ENCODE results near the gene B3GNT2. TPM values are rescaled to one million over a fixed set of nuclear protein-coding genes. Genes with fewer than 3 reads are reported as not detected.
A peak's percentile ranks its signal among the peaks of the same experiment; 100 is the strongest.

The B3GNT2 gene
- total and polyA plus RNA-seq, 2 of the 4 experiments (the other 2 are of a cell fraction): 5.0 to 11.1 TPM

DNA sequence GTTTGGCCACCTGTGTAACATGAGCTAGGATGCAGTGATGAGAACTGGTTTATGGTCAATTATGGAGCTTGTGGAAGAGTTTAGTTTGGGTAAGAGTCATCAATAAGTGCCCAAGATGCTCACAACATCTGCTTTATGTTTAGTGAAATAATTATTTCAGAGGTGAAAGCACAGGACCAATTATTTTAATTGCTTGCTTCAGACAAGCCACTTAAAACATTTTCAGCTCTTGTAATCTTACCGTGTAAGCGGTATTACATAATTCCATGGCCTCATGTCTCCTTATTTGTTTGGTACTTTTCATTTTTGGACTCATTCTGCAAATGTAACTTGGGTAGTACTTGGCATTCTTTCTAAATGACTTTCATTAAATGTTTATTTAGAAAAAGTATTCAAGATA, 5.4 kb downstream of the B3GNT2 start:
- Histone ChIP-seq H4K20me1 (ENCODE audit: insufficient read depth, low read length) (peaks cover 29% of the 10 kb centered on the region), H4K8ac (ENCODE audit: low read depth in 2 of 2, low read length in 2 of 2) (no peak overlapping the region), H3K9me3 (ENCODE audit: control insufficient read depth, insufficient read depth, low read length) (no peaks in the 10 kb centered on the region), H4K91ac (ENCODE audit: insufficient read depth, low read depth, low read length) (no peak overlapping the region), H3K9ac (ENCODE audit: low read depth, low read length) (no peak overlapping the region), H3K4me1 (ENCODE audit: control insufficient read depth, insufficient read depth, low read length) (peaks cover 6% of the 10 kb centered on the region), H3K36me3 (ENCODE audit: control insufficient read depth, insufficient read depth, low read length) (no peaks in the 10 kb centered on the region), H3K4ac (ENCODE audit: low read depth, low read length) (no peak overlapping the region), H4K5ac (ENCODE audit: low read depth, low read length) (no peak overlapping the region), H2AK5ac (ENCODE audit: low read depth, low read length) (no peak overlapping the region), H3K27me3 (ENCODE audit: control insufficient read depth, insufficient read depth, low read length) (no peaks in the 10 kb centered on the region), H2AFZ (replicated peaks; ENCODE audit: low read length, poor library complexity) (no peak overlapping the region), H2BK20ac (ENCODE audit: low read depth, low read length) (no peak overlapping the region), H2BK5ac (ENCODE audit: low read depth, low read length, poor library complexity, severe bottlenecking) (no peak overlapping the region), H3K27ac (ENCODE audit: insufficient read depth, low read length) (no peak overlapping the region), H2BK120ac (ENCODE audit: low read depth, low read length) (no peak overlapping the region), H3K4me3 (ENCODE audit: insufficient read depth, low read depth, low read length) (no peak overlapping the region), H3K9me1 (ENCODE audit: insufficient read depth, low read length) (0 out of 2 replicates have a peak, but pooled peaks cover 4% of the 10 kb centered on the region), H3K23ac (ENCODE audit: low read depth, low read length) (no peak overlapping the region), H3K4me2 (ENCODE audit: low read depth, low read length) (no peak overlapping the region), H2BK15ac (ENCODE audit: low read depth, low read length) (no peak overlapping the region), H3K79me1 (ENCODE audit: low read depth in 1 of 2, low read length in 2 of 2) (peaks cover 30 to 60% of the 10 kb centered on the region in 2 experiments), H3K18ac (ENCODE audit: low read depth, low read length) (no peak overlapping the region), H3K56ac (ENCODE audit: extremely low read depth, insufficient read depth, low read length) (no peak overlapping the region), H2AK9ac (replicated peaks; ENCODE audit: low read depth, low read length, poor library complexity) (no peak overlapping the region), H3K14ac (replicated peaks; ENCODE audit: low read depth, low read length) (no peak overlapping the region)
- WGBS, 2 experiments (ENCODE audit: extremely low coverage in 2 of 2, insufficient read length in 1 of 2): no CpG with 5 or more reads among the region's 2 CpGs
- intact Hi-C loops (cut with micrococcal nuclease) (no loop called here), in situ Hi-C loops (cut with MboI; ENCODE audit: low sequenced_read_pairs) (no loop called here), dilution Hi-C loops (cut with HindIII; ENCODE audit: low sequenced_read_pairs, unreplicated experiment) (no loop called here)
- ATAC-seq (ENCODE audit: low read depth) (peak; percentile 59), DNase-seq (peak; percentile 75)
- TF ChIP-seq CEBPB (IDR thresholded peaks at IDR 0.05; ENCODE audit: low read depth, low read length): peak; percentile 42
- no peak for TF ChIP-seq FOS (IDR thresholded peaks at IDR 0.05; ENCODE audit: low read depth, low read length)
- no peak for TF ChIP-seq SMC3 (IDR thresholded peaks at IDR 0.05; ENCODE audit: low read depth, low read length)
- TF ChIP-seq, protein P1, sequence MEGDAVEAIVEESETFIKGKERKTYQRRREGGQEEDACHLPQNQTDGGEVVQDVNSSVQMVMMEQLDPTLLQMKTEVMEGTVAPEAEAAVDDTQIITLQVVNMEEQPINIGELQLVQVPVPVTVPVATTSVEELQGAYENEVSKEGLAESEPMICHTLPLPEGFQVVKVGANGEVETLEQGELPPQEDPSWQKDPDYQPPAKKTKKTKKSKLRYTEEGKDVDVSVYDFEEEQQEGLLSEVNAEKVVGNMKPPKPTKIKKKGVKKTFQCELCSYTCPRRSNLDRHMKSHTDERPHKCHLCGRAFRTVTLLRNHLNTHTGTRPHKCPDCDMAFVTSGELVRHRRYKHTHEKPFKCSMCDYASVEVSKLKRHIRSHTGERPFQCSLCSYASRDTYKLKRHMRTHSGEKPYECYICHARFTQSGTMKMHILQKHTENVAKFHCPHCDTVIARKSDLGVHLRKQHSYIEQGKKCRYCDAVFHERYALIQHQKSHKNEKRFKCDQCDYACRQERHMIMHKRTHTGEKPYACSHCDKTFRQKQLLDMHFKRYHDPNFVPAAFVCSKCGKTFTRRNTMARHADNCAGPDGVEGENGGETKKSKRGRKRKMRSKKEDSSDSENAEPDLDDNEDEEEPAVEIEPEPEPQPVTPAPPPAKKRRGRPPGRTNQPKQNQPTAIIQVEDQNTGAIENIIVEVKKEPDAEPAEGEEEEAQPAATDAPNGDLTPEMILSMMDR (conservative IDR thresholded peaks at IDR 0.05; ENCODE audit: low read depth, low read length): no peak
- TF ChIP-seq RCOR1 (IDR thresholded peaks at IDR 0.05; ENCODE audit: insufficient replicate concordance, low read length): no peak
- TF ChIP-seq NFE2L2 (IDR thresholded peaks at IDR 0.05; ENCODE audit: low read depth, low read length): no peak
- ChIA-PET POLR2A (ENCODE audit: unreplicated experiment) (no interaction called here), CTCF (no interaction called here)
- no TSS peak for BruUV-seq (replicated peaks)
